Thyroid gland (tissue), 4 donors: Measurements from ENCODE around the gene NUDT16L1.

Source experiments
- POLR2A ChIP-seq, 2 donors: fragments of 450-650 bp; IDR thresholded peaks; one replicate each; pipeline ENCODE4 v1.6.1; 2017; ENCODE audit warnings: antibody characterized with exemption in 2 of 2, mild to moderate bottlenecking in 2 of 2, moderate library complexity in 1 of 2
- TF ChIP-seq, protein P1 (sequence below), 6 experiments: fragments of 200-600 bp in 3 of 6; fragments of 450-650 bp in 3 of 6; sonication (generic) in 3 of 6; IDR thresholded peaks; one replicate each; pipeline ENCODE4 v1.5.1; 2016 to 2019; ENCODE audit warnings: antibody characterized with exemption in 6 of 6, mild to moderate bottlenecking in 2 of 6, inconsistent platforms in 1 of 6, moderate library complexity in 1 of 6

- TF ChIP-seq, protein P1, sequence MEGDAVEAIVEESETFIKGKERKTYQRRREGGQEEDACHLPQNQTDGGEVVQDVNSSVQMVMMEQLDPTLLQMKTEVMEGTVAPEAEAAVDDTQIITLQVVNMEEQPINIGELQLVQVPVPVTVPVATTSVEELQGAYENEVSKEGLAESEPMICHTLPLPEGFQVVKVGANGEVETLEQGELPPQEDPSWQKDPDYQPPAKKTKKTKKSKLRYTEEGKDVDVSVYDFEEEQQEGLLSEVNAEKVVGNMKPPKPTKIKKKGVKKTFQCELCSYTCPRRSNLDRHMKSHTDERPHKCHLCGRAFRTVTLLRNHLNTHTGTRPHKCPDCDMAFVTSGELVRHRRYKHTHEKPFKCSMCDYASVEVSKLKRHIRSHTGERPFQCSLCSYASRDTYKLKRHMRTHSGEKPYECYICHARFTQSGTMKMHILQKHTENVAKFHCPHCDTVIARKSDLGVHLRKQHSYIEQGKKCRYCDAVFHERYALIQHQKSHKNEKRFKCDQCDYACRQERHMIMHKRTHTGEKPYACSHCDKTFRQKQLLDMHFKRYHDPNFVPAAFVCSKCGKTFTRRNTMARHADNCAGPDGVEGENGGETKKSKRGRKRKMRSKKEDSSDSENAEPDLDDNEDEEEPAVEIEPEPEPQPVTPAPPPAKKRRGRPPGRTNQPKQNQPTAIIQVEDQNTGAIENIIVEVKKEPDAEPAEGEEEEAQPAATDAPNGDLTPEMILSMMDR (IDR thresholded peaks at IDR 0.05) = no peak
- no peak for TF ChIP-seq POLR2A (IDR thresholded peaks at IDR 0.05)
Observed at GRCh38 chr16:4706871-4707270, 13.5 kb downstream of the NUDT16L1 start.
